Muscle of arm (tissue), 14 donors: ENCODE data around the gene GOLGA6C. TPM values are rescaled to one million over a fixed set of nuclear protein-coding genes. Genes with fewer than 3 reads are reported as not detected.
"Not testable (repeated sequence)": the region's sequence is repeated elsewhere in the genome, so short reads cannot be mapped to it uniquely, and the experiment has no call there.

Experiments
- DNase-seq: peaks from one replicate; pipeline ENCODE4 v3.0.0-alpha.2; 2013
- long read RNA-seq, 11 donors: transcript quantifications; one replicate each; lab custom pipeline, GENCODE V29; 2026
- polyA plus RNA-seq, 12 donors: library from polyadenylated mRNA; unstranded; fragments of 120-200 nt; gene quantifications; one replicate each; pipeline ENCODE4 v1.2.1, GENCODE V29; 2013; ENCODE audit not compliant: insufficient read length in 12 of 12

The GOLGA6C gene, protein sequence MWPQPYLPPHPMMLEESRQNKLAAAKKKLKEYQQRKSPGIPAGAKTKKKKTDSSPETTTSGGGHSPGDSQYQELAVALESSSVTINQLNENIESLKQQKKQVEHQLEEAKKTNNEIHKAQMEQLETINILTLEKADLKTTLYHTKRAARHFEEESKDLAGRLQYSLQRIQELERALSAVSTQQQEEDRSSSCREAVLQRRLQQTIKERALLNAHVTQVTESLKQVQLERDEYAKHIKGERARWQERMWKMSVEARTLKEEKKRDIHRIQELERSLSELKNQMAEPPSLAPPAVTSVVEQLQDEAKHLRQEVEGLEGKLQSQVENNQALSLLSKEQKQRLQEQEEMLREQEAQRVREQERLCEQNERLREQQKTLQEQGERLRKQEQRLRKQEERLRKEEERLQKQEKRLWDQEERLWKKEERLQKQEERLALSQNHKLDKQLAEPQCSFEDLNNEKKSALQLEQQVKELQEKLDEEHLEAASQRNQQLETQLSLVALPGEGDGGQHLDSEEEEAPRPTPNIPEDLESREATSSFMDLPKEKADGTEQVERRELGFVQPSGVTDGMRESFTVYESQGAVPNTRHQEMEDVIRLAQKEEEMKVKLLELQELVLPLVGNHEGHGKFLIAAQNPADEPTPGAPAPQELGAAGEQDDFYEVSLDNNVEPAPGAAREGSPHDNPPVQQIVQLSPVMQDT
- polyA plus RNA-seq = under 1 TPM in 1 of 12 donors, not detected in 11; 0.09 TPM
- long read RNA-seq, donor 1 = 0 reads
- long read RNA-seq, donor 2 = 0 reads
- long read RNA-seq, donor 3 = 0 reads
- long read RNA-seq, donor 4 = 0 reads
- long read RNA-seq, donor 5 = 0 reads
- long read RNA-seq, donor 6 = 0 reads
- long read RNA-seq, donor 7 = 0 reads
- long read RNA-seq, donor 8 = 0 reads
- long read RNA-seq, donor 9 = 0 reads
- long read RNA-seq, donor 10 = 0 reads
- long read RNA-seq, donor 11 = 0 reads

DNA sequence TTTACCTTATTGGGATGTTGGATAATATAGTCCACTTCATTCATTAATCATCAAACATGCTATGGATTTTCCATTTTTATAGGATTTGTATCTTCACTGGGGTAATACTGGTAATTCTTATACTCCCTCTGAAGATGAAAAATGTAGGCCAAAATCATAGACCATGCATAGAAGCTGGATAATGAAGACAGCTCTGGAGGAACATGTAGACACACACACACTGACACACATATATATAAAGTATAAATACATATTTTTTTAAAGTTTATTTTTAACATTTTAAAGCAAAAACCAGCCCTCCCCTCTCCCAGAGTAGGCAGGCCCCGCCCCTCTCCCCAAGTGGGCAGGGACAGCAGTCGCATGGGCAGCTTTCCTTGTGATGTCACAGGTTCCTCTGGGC lies at the start of gene GOLGA6C:
Gene GOLGA6C (plus strand): TSS at position 301 of the 400 bp plus-strand sequence. CDS start 265 bp downstream, outside the sequence.
- not testable (repeated sequence) for DNase-seq

DNA sequence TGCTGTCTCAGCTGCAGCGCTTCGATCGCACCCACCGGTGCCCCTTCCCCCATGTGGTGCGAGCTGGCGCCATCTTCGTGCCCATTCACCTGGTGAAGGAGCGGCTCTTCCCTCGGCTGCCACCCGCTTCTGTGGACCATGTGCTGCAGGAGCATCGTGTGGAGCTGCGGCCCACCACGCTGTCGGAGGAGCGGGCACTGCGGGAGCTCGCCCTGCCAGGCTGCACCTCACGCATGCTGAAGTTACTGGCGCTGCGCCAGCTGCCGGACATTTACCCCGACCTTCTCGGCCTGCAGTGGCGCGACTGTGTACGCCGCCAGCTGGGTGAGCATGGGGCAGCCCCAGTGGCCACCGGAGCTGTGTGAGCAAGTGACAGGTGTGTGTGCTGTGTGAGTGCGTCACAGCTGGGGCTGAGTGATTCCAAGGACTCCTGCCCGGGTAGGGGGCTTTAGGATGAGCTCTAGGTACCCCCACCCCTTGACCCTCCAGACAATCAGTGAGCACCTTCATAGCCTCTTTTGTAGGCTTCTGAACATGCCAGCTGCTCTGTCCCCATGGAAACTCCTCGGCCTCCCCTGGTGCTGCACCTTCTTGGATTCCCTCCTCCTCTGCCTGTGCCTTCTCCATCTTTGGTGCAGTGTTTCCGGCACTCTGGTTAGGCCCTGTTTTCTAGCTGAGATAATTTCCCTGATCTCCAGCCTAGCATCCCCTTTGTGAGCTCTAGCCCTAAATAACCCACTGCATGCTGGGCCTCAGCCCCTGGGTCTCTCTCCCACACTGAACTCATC lies 49.4 kb upstream of the GOLGA6C start:
- no peak for DNase-seq

- DNase-seq = no peak
These were observed 48.9 kb upstream of the GOLGA6C start for GRCh38 chr15:75209289-75209676.

GRCh38 chr15:75210811-75211230 lies 47.3 kb upstream of the GOLGA6C start:
- DNase-seq = no peak

GRCh38 chr15:75211436-75212199 lies 46.5 kb upstream of the GOLGA6C start:
- no peak for DNase-seq

DNA sequence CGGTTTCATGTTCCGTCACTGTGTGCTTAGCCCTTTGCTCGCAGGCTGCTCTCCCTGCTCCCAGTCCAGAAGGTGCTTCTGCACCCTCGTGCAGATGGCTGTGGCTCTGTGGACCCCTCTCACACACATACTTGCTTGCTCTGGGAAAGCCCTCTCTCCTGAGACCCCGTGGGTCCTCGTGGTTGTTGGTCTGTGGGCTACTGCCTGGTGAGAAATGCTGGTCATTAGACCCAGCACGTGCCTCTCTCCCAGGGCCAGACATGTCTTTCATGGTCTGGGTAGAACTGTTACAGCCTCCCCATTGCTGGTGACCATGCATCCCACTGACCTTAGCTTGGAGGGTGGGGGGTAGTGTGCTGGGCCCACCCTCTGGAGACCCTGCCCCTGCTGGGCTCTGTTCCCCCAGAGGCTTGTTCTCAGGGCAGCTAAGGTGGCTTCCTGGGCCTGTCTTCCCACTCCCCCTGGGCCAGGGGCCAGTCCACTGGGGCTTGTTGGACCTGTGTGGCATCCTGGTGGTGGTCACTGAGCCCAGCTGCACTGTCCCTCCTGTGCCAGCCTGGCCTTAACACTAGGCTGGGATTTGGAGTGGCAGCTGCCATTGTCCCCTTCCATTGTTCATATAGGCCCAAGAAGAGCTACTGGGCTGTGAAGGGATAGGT lies 45.8 kb upstream of the GOLGA6C start:
- no peak for DNase-seq

GRCh38 chr15:75213212-75213767 lies 44.8 kb upstream of the GOLGA6C start:
- DNase-seq = no peak

- no peak for DNase-seq
These were observed 44.3 kb upstream of the GOLGA6C start for GRCh38 chr15:75213768-75214221.

- DNase-seq = no peak
These were observed 43.6 kb upstream of the GOLGA6C start for GRCh38 chr15:75214293-75215096.

DNA sequence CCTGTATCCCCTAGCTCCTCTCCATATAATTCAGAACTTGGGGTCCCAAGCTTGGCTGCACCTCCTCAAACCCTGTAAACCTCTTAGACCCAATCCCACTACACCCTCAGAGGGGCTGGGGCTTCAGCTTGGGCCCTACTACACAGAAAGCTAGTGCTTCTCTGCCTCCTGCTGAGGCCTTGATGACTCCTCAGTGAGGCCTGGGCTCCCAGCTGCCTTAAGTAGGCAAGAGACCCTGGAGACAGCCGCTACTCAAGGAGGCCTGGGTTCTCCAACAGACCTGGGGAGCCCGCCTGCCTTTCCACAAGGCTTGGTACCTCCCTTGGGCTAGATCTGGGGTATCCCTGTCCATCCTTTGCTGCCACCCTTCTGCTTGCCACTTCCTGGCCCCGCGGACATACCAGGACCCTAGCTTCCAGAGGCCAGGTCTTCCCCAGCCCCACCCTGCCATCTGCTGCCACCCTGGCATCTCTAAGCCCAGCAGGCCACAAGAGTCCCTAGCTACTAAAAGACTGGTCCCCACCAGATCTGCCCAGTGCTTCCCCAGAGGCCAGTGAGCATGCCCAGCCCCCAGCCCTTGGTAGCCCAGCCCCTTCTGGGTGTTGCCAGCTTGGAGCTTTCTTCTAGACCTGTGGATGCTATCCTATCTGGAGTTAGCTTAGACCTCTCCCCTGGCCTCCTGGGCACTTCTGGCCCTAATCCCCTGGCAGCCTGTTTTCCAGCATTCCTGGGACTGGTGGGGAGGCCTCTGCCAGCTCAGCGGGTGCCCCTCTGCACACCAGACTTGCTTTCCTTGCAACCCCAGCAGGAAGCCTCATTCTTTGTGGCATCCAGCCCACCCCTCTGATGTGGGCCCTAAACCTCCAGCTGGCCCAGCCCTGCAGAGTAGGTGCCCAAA lies 42.8 kb upstream of the GOLGA6C start:
- DNase-seq = no peak

GRCh38 chr15:75217012-75217411 lies 41.1 kb upstream of the GOLGA6C start:
- no peak for DNase-seq

DNA sequence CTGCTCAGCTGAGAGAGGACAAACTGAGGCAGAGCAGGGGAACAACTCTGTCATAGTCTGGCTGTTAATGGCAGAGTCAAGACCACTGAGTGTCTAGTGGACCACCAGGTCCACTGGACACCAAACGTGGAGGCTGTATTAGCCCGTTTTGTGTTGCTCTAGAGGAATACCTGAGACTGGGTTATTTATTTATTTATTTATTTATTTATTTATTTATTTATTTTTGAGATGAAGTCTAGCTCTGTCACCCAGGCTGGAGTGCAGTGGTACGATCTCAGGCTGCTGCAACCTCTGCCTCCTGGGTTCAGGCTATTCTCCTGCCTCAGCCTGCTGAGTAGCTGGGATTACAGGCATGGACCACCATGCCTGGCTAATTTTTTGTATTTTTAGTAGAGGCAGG lies 40.6 kb upstream of the GOLGA6C start:
- not testable (repeated sequence) for DNase-seq

GRCh38 chr15:75219507-75219929 lies 38.6 kb upstream of the GOLGA6C start:
- not testable (repeated sequence) for DNase-seq

- DNase-seq = no peak
These were observed 34.4 kb upstream of the GOLGA6C start for GRCh38 chr15:75223688-75224087.

GRCh38 chr15:75224281-75224680 lies 33.9 kb upstream of the GOLGA6C start:
- DNase-seq = no peak

- not testable (repeated sequence) for DNase-seq
These were observed 32.9 kb upstream of the GOLGA6C start for GRCh38 chr15:75225102-75225836.
